Hematopoietic multipotent progenitor cell treated with erythropoietin and hydrocortisone succinate and interleukin-3 and kit ligand, for 15 days (in vitro differentiated cells): Measurements from ENCODE around the gene WNT9A.

Experiments used
- DNase-seq: peaks from one replicate; pipeline ENCODE4 v3.0.0-alpha.2; 2015; ENCODE audit warnings: low spot score

WNT9A gene

GRCh38 chr1:227897704-227898438, 49.9 kb downstream of the WNT9A start:
- no peak for DNase-seq

- DNase-seq: no peak
Observed at GRCh38 chr1:227896710-227897655, 50.7 kb downstream of the WNT9A start.

GRCh38 chr1:227895828-227896685, 51.7 kb downstream of the WNT9A start:
- DNase-seq: no peak

DNA sequence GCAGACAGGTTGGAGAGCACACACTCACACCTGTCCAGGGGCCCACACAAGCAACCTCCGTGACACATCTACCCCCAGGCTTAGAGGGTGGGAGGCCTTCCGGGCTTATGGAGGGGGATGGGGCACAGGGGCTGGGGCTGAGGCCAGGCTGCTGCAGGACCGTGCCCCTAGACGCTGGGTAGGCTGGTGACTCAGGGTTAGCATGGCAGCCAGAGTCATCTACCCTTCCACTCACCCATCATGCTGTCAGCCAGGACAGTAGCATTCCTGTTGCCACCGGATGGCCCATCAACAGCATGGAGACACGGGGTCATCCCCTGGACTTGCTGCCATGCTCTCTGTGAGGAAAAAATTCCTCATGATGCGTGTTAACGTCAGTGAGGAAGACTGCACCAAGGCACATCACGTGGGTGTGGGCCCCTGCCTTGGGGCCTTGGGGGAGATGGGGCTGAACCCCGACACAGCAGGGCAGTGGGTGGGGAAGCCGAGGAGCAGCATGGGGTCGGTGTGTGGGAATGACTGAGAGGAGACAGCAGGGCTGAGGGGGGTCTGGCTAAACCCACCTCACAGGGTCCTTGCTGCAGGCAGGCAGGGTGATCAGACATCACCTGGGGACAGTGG, 52.8 kb downstream of the WNT9A start:
- no peak for DNase-seq

DNA sequence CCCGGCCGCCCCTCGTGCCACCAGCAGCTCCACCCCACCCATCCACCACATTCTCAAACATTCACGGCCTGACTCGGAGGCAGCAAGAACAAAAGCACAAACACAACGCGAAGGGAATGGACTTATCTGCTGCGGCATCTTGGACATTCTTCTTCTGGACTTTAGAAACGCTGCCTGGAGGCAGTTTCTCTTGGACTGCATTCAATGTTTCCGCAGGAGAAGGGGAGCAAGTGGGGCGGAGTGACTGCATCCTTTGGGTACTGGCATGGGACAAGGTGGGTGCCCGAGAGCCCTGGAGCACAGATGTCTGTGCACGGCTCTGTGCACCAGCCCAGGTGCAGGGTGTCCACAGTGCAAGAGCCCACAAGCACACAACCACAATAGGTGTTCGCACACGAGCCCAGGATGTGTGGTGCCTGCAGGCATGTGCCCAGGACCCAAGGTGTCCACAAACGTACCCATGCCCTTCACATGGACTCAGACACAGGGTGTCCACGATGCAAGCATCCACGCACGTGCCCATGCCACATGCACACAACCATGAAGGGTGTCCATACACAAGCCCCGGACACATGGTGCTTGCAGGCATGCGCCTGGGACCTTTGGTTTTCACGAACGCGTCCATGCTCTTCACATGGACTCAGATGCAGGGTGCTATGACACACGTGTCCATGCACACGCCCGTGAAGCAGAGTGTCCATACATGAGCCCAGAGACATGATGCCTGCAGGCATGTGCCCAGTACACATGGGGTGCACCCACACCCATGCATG, 53.6 kb downstream of the WNT9A start:
- no peak for DNase-seq

GRCh38 chr1:227893300-227893948, 54.3 kb downstream of the WNT9A start:
- no peak for DNase-seq

DNA sequence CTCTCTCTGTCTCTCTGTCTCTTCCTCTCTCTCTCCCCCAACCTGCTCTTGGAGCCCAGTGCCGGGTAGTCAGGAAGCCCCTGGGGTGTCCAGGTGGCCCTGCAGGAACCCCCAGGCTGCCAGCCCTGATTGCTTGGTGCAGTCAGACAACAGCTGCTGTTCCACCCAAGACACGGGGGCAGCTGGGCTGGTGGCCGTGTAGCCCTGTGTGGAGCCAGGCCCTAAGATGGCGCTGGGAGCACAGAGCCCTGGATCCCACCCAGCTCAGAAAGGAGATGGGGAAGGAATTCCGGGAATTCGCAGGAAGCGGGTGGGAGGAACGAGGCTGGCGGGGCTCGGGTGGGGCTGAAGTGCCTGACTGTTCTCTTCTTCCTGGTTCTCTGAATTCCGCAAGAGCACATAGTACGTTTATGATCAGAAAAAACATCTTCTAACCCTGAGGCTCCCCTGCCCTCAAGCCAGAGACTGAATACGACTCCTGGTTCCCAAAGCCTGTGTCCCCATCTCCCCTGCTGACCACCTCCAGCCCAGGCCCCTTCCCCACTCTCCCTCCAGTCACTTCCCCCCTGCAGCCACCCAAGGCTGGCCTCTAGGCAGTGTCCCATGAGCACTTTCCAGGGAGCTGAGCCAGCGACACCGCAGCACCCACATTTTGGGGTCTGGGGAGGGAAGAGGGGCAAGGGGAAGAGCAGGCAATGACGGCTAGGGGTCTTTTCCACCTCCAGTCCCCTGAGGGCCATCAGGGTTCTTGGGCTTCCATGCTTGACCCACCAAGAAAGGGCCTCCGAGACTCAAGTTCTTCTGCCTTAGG, 55.0 kb downstream of the WNT9A start:
- DNase-seq: no peak

DNA sequence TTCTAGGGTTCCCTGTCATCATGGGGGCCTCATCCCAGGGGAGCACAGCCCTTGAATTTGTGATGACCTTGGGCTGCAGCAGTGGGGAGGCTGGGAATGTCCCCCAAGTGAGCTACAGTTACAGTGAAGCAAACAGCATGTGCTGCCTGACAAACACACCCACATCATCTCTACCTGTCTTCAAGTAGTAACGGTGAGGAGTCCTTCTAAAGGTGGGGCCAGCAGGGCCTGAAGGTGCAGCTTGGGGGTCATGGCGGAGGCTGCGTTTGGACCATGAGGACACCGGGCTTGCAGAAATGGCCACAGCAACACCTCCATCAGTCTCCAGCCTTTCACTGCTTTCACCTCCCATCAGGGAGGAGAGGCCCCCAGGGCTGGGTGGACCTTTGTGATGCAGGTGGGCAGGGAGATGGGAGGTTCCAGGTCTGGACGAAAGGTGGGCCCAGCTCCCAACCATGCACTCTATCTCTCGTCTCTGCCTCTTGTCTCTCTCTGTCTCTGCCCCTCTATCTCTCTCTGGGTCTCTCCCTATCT, 55.7 kb downstream of the WNT9A start:
- DNase-seq: no peak

- DNase-seq: no peak
Observed at GRCh38 chr1:227891223-227891954, 56.3 kb downstream of the WNT9A start.

- no peak for DNase-seq
Observed at GRCh38 chr1:227890451-227891222, 57.1 kb downstream of the WNT9A start.

GRCh38 chr1:227889863-227890405, 57.8 kb downstream of the WNT9A start:
- no peak for DNase-seq

GRCh38 chr1:227889047-227889862, 58.5 kb downstream of the WNT9A start:
- peak; percentile 8 for DNase-seq

DNA sequence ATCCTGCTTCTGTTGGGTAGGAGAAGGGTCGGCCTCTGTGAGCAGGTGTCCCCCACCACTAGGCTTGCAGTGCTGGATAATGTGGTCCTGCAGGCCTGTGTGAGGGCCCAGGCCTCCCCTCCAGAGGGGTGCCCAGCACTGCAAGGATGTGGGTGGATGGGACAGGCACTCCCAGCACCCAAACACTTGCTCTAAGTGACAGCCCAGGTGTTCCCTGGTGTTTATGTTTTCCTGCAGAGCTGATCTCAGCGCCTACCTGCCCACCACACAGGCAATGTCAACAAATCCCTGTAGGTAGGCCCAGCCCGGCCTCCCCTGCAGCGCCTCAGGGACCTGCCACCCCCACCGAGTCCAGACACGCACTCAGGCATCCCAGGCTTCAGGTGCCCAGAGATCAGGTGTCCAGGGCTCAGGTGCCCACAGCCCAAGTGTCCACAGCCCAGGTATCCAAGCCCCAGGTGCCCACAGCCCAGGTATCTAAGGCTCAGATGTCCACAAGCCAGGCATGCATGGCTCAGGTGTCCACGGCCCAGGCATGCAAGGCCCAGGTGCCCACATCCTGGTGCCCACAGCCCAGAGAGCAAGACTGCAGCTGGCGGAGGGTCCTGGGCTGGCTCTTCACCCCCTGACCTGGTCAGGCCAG, 59.2 kb downstream of the WNT9A start:
- no peak for DNase-seq

DNA sequence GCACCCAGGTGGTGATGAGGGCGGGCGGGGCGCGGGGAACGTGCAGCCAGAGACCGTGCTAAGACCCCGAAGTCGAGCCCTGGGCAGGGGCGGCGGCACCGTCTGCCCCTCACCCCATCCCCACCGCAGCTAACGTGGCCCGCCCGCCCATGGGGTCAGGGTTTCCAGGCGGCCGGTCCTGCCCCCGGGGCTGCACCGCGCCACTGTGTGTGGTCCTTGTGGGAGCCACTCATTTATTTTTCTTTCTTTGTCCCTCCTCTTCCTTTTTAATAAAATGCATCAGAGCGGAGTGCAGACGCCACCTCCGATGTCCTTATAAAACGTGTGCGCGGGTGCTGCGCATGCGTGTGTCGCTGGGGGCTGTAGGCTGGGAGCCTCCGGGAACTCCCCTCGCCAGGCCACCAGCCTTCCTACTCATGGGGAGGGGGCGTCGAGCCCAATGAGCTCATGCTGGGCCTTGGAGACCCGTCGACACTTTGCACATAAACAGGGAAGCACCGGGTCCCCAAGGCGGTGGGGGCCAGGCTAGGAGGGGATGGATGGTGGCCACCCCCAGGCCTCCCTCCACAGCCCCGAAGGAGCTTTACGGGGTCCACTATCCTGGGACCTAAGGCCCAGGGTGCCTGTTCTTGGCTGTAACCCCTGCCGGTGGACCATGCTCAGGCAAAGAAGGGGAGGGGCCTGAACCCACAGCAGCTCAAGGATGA, 59.9 kb downstream of the WNT9A start:
- DNase-seq: no peak

DNA sequence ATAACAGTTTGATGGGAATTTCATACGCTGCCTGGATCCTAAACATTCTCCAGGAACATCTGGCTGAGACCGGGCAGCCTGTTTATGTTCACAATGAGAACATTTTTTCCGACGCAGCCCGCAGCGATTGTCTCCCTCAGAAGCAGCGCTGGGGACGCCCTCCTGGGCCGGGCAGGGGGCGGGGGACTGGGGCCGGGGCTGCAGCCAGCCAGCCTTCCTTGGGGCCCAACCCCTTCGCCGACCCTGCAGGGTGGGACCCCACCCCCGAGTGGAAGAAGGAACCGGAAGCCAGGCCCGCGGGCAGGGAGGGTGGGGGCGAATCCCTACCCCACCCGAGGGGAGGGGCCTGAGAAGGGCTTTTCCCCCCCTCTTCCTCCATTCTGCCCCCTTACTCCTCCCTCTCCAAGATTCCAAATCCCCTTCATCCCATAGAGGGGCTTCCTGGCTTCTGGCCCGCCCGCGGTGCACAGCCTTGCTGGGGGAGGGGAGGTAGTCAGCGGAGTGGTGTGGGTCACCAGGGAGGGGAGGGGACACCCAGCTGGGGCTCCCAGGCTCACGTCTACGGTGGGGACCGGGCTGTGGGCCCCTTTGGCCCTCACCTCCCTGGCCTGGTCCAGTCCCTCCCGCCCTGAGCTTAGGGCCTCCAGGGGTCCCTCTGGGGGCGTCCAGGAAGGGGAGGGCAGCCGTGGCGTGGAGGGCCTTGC, 60.6 kb downstream of the WNT9A start:
- DNase-seq: no peak
